Measurements from ENCODE around the gene DNAH1. TPM values are rescaled to one million over a fixed set of nuclear protein-coding genes. Genes with fewer than 3 reads are reported as not detected.

DNAH1 gene
- total RNA-seq, 1 donor from 2014 or later = 9.9 TPM

- no peak for DNase-seq (ENCODE audit: low spot score)
Observed at GRCh38 chr3:52385157-52385556, 69.0 kb downstream of the DNAH1 start.

- DNase-seq (ENCODE audit: low spot score) = no peak
Observed at GRCh38 chr3:52387481-52387880, 71.4 kb downstream of the DNAH1 start.

- DNase-seq (ENCODE audit: low spot score) = no peak
Observed at GRCh38 chr3:52388348-52388821, 72.3 kb downstream of the DNAH1 start.

GRCh38 chr3:52388933-52389332 lies 72.8 kb downstream of the DNAH1 start:
- no peak for DNase-seq (ENCODE audit: low spot score)

GRCh38 chr3:52391096-52391495 lies 75.0 kb downstream of the DNAH1 start:
- DNase-seq (ENCODE audit: low spot score) = no peak

- no peak for DNase-seq (ENCODE audit: low spot score)
Observed at GRCh38 chr3:52392216-52392930, 76.3 kb downstream of the DNAH1 start.

GRCh38 chr3:52393131-52393807 lies 77.2 kb downstream of the DNAH1 start:
- DNase-seq (ENCODE audit: low spot score) = no peak

GRCh38 chr3:52393959-52394670 lies 78.0 kb downstream of the DNAH1 start:
- DNase-seq (ENCODE audit: low spot score) = no peak

- DNase-seq (ENCODE audit: low spot score) = no peak
Observed at GRCh38 chr3:52394751-52395502, 78.8 kb downstream of the DNAH1 start.

- no peak for DNase-seq (ENCODE audit: low spot score)
Observed at GRCh38 chr3:52395503-52395865, 79.4 kb downstream of the DNAH1 start.

GRCh38 chr3:52396011-52396906 lies 80.1 kb downstream of the DNAH1 start:
- DNase-seq (ENCODE audit: low spot score) = no peak

GRCh38 chr3:52396907-52397591 lies 80.9 kb downstream of the DNAH1 start:
- no peak for DNase-seq (ENCODE audit: low spot score)

GRCh38 chr3:52397676-52398399 lies 81.7 kb downstream of the DNAH1 start:
- no peak for DNase-seq (ENCODE audit: low spot score)

- DNase-seq (ENCODE audit: low spot score) = no peak
Observed at GRCh38 chr3:52398670-52399081, 82.6 kb downstream of the DNAH1 start.

GRCh38 chr3:52399131-52399530 lies 83.0 kb downstream of the DNAH1 start:
- no peak for DNase-seq (ENCODE audit: low spot score)

- DNase-seq (ENCODE audit: low spot score) = no peak
Observed at GRCh38 chr3:52399593-52399992, 83.5 kb downstream of the DNAH1 start.

- DNase-seq (ENCODE audit: low spot score) = no peak
Observed at GRCh38 chr3:52400275-52400793, 84.2 kb downstream of the DNAH1 start.

- no peak for DNase-seq (ENCODE audit: low spot score)
Observed at GRCh38 chr3:52401021-52401420, 84.9 kb downstream of the DNAH1 start.

- DNase-seq (ENCODE audit: low spot score) = no peak
Observed at GRCh38 chr3:52401551-52401950, 85.4 kb downstream of the DNAH1 start.

All from mesenteric fat pad (tissue), 1 donor.